GM19239 (cell line): ENCODE measurements around the gene IL10RA.
"Not testable (repeated sequence)": the region's sequence is repeated elsewhere in the genome, so short reads cannot be mapped to it uniquely, and the experiment has no call there.

Source experiments
- DNase-seq: peaks from one replicate; pipeline ENCODE4 v3.0.0; 2011; ENCODE audit warnings: low spot score; ENCODE audit not compliant: insufficient read length
- FAIRE-seq: peaks from 2 replicates; lab custom pipeline; 2011; peaks lifted over from hg19 to GRCh38; lab: Jason Lieb, UNC

IL10RA gene

DNA sequence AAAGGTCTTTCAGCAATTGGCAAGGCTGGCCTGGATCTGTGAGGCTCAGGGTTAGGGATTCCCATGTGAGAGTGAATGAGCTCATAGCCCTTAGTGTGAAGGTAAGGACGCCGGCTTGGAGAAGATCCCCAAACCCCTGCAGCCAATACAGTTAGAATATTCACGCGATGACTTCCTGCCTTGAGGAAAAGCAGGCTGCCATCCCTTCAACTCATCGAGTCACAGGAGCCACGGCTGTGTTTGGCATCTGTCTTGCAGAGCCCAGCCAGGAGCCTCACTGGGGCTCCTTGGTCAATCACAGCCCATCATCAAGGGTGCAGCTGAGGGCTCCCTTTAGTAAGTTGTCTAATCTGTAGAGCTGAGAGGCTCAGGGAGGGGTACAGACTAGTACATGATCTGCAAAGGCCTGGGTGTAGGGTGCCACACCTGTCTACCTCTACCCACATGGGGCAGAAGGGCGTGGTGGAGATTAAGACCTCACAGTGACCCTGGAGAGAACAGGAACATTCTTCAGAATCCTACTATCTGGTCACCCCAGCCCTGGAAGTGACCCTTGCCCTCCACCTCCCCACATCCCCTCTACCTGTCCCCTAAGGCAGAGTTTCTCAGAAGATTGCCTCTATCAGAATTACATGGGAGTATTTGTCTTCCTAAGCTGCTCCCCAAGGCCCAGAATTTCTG is 18.5 kb downstream of the IL10RA start:
- FAIRE-seq (no peak), DNase-seq (no peak)

DNA sequence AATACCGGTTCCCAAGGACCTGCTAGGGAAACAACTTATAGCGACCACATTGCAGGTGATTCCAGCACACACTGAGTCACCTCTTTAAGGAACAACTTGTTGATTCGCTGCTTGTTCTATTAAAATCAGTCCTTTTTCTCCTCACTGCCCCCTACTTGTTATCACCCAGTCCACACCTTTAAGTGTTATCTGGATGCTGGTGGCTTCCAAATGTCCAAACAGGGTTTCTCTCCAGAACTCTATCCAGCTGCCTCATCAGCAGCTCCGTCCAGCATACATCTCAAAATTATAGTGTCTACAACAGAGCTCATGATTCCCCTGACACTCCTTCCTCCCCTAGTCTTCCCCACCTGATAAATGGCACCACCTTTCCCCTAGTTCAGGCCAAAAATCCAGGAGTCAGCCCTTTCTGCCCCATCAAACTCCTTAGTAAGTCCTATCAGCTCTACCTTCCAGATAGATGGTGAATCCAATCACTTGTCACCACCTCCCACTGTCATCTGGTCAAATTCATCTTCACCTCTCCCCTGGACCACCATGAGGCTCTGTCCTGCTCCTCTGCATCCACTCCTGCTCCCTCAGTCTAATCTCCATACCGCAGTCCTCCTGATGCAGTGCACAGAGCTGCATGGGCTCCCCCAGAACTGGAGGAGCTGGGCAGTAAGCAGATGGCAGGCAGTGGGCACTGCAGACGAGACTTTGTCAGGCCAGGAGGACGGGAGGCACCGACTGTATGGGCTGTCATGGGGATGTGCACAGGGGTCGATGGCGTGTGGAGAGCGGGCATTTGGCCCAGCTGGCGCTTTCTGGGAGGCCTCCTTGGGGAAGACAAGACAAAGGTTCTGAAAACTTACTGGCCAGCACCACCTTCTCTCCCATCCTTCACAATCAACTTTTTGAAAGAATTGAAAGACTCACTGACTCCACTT is 19.3 kb downstream of the IL10RA start:
- DNase-seq (no peak), FAIRE-seq (no peak)

DNA sequence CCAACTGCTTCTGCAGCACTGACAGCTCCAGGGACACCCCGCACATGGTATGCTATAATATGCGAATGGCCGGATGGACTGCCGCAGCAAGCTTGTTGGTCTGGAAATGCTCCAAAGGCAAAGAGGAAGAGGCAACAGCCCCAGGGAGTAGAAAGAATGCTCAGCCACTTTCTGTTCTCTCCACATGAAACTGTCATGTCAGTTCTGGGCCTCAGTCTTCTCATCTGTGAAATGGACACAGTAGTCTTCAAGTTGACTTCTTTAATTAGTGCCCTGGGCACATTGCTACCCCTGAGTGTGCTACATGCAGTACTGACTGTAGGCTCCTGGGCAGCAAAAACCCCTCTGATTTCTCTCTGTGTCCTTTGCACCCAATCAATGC is 19.9 kb downstream of the IL10RA start:
- peak; percentile 65 for FAIRE-seq
- DNase-seq, result no peak

DNA sequence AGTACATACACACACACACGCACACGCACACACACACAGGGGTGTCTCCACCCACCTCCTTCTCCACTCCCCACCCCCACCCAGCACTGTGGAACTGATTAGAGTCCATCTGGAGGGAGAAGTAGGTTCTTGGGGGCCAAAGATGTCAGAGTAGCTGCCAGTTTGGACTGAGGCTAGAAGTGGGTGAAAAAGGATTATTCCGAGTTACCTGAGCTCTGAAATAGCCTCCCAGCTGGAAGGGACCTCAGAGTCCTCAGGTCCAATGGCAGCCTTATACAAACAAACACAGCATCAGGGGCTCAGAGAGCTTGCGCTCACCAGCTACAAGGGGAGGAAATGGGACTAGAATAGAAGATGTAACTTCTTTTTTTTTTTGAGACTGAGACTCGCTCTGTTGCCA is 20.8 kb downstream of the IL10RA start:
- FAIRE-seq (peak; percentile 77), DNase-seq (no peak)

DNA sequence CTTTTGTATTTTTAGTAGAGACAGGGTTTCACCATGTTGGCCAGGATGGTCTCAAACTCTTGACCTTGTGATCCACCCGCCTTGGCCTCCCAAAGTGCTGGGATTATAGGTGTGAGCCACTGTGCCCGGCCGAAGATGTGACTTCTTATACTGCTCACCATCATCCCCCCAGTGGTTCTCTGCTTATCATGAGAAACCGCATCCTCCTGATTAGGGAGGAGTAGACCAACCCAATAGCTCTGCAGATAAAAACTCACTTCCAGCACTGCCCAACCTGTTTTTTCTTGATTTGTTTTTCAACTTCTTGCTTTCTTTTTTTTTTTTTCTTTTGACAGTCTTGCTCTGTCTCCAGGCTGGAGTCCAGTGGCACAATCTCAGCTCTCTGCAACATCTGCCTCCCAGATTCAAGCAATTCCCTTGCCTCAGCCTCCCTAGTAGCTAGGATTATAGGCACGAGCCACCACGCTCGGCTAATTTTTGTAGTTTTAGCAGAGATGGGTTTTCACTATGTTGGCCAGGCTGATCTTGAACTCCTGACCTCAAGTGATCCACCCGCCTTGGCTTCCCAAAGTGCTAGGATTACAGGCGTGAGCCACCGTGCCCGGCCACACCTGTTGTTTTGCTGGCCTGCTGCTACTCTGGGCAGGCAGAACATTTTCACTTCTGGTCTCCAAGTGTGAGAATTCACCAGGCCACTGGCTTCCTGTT is 21.5 kb downstream of the IL10RA start:
- FAIRE-seq, result peak; percentile 93
- not testable (repeated sequence) for DNase-seq

DNA sequence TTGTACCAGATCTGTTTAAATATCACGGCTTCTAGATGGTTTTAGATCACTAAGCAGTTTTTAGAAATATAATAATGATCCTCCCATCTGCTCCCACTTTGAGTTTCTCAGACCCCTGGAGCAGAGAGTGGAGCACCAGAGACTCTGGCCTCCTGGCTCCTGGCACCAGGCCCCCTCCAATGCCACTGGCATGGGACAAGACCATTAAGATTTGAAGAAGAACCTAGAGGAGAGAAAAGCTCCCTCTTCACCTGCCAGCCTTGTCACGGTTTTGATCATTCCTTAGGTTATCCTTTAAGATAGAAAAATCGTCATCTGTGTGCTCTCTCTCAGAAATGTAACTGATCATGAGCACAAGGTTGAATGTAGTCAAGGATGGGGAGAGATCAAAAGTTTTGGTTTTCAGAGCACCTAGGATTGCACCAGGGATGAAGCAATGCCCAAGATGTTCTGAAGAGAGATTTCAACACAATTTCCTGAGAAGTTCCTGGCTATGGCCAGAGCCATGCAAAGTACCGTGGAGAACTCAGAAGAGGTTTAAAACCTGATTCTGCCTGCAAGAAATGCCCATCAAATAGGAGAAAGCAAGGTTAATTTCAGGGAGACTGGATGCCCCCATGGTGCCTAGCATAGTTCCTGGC is 22.2 kb downstream of the IL10RA start:
- DNase-seq (no peak), FAIRE-seq (peak; percentile 66)

DNA sequence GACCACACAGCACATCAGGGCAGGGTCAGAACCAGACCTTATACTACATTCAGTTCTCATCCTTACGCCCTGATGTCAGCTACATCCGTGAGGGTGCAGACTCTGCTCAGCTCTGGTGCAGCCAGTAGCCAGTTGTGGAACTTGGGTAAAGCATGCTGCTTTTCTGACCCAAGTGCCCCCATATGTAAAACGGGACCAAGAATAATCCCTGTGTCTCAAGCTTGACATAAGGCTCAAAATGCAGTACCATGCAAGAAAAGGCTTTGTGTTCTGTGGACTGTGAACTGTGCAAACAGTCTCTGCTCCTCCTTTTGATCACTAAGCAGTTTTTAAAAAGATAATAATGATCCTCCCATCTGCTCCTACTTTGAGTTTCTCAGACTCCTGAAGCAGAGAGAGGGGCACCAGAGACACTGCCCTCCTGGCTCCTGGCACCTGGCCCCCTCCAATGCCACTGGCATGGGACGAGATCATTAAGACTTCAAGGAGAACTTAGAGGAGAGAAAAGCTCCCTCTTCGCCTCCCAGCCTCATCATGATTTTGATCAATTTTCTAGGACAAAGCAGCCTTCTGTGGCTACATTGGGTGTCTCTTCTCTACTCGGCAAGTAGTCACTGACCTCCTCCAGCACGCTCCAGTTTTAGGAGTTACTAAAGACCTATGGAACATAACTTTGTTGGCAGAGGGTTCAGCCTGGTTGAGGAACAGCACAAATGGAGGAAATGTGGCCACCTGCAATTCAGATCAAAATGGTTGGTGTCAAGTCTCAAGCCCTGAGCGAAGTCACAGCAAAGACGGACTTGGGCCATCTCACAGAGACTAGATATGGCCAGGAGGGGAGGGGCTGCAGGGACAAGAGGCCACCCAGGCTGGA is 23.9 kb downstream of the IL10RA start:
- FAIRE-seq (no peak), DNase-seq (no peak)

DNA sequence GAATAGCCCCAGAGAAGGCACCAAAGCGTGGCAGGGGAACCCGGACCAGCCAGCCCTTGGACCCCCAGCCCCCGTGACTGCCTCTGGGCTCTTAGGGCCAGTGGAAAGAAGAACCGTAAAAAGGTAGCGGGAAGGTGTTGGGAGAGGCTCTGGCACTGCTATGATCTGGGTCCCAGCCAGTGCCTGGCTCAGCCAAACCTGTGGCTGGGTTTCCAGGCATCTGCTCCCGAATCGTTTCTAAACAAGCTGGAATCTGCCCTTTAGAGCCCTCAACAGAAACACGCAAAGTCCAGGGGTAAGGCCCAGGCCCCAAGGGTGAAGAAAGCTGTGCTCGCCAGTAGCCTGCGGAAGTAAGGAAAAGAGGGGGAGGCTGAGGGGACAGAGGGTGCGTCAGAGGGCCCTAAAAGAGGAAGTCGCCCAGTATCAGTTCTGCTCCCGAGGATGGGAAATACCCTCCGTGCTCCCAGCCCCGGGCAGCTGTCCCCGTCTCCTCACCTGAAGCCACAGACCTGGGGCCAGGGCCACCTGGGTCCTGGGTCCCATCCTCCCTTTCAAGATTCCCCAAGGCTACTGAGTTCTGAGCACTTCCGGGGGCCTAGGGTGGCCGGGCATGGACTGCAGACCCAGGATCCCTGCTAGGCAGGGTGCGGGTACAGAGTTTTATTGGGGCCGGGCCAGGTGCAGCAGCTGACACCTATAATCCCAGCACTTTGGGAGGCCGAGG is 24.7 kb downstream of the IL10RA start:
- peak; percentile 45 for DNase-seq

DNA sequence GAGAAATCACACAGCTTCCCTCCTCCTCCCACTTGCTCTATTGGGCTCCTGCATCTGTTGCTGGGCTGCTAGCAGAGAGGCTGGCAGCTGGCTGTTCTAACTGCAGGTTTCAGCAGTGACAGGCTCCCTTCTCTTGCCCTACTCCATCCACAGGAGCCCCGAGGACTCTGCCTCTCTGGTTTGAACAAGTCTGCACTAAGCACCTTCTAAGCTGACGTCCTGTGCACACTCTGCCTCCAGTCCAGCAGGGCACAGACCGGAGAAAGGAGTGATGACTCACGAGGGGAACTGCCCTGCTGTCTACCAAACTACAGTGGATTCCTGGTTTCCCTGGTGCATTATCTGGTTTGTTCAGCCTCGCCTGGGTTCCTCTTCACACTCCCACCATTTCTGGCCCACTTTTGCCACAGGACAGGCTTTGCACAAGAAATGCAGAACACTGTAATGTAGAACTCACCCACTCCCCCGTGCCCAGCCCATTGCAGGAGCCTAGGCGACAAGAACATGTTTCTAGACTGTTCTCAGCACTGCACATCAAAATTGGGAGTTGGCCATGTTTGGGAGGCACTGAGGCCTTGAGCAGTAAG is 26.0 kb downstream of the IL10RA start:
- DNase-seq (no peak), FAIRE-seq (peak; percentile 87)

More for the DNA sequence above, 24.7 kb downstream of the IL10RA start:
- FAIRE-seq, result peak; percentile 98

DNA sequence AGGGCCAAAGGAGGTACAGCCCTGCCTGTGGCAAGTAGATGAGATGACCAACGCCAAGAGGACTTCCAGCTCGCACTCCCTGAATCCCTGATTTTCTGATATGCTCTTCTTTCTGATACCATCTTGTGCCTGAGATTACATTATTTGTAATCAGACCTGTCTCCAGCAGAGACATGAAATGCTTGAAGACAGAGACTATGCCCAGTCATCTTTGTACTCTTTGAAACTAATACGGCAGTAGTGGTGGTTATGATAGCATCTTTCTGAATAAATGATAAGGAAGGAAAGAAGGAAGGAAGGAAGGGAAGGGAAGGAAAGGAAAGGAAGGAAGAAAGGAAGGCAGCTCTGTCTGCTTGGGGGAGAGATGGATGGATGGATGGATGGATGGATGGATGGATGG is 27.8 kb downstream of the IL10RA start:
- DNase-seq (no peak), FAIRE-seq (no peak)

DNA sequence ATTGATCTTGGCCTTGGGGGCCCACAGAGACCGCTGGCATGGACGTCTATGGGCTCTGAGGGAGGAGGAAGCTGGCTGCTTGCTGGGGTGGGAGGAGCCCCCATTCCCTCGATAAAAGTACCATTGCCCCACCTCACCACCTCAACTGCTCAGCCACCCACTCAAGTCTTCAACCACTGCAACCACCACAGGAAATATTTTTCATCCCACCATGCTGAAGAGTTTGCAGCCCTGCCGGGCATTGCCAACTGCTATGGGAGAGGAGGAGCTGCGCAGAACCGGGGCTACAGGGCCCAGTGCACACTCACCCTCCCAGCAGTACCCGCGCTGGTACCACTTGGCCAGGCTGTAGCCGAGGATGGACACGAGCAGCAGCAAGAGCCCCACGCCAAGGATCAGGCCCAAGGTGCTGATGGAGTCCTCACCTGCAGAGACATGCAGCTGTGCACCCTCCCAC is 29.2 kb downstream of the IL10RA start:
- FAIRE-seq (no peak), DNase-seq (no peak)

DNA sequence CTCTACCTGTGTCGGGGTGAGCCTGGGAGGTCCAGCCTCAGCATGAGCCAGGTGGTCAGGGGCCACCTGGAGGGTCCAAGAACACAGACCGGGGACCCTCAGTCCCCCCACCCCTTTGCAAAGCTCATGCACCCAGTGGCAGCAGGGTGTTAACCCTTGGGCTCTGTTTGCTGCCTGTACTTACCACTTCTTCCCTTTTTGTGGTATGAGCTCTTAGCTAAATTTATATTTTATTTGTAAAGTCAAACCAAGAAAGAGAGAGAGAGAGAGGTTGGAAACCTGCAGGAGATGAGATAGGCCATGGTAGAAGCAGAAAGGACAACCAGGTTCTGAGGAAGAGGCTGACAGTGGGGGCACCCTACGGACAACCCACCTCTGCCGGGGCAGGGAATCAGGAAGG is 29.9 kb downstream of the IL10RA start:
- FAIRE-seq (no peak), DNase-seq (no peak)

DNA sequence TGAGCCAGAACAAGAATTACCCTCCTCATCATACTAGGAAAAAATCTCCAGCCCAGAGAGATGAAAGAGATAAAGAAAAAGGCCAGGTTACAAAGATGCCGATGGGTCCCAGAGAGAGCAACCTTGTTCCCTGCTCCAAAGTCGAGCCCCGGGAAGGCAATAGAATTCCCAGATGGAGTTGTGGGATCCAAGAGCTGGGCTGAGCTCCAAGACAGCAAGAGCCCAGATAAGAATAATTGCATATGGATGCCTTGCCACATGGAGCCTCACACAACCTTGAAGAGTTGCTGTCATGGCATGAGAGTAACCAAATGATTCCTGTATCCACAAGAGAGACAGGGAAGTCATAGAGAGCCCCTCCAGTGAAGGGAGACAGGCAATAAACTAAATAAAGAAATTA is 30.9 kb downstream of the IL10RA start:
- DNase-seq, result no peak
- FAIRE-seq, result no peak

DNA sequence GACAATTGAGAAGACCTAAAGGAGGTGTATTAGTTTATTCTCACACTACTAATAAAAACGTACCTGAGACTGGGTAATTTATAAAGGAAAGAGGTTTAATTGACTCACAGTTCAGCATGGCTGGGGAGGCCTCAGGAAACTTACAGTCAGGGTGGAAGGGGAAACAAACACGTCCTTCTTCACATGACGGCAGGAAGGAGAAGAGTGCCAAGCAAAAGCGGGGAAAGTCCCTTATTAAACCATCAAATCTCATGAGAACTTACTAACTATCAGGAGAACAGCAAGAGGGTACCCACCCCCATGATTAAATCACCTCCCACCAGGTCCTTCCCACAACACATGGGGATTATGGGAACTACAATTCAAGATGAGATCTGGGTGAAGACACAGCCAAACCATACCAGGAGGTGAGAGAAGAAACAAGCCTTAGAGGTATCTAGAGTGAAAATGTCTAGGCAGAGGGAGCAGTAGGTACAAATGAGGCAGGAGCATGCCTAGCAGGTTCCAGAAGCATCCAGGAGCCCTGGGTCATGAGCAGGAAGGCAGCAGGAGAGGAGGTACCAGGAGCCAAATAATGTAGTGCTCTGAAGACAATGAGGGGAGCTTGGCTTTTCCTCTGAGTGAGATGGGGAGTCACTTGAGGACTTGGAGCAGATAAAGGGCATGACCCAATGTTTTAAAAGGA is 31.6 kb downstream of the IL10RA start:
- no peak for FAIRE-seq
- no peak for DNase-seq

DNA sequence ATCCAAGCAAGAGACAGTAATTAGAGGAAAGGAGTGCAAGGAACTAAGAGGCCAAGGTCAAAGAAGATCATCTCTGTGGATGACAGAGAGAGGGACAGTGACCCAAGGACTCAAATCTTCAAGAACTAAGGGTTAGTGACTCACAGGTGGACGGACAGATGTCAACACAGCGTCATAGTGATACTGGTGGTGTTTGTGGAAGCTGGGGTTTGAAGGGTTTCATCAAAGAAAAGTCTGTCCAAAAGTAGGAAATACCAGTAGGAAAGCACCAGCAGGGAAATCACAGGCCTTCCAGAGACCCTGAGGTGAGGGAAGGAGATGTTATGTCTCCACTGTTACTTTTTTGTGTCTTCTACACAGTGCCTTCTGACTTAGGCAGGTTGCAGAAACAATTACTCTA is 32.2 kb downstream of the IL10RA start:
- DNase-seq (no peak), FAIRE-seq (no peak)

DNA sequence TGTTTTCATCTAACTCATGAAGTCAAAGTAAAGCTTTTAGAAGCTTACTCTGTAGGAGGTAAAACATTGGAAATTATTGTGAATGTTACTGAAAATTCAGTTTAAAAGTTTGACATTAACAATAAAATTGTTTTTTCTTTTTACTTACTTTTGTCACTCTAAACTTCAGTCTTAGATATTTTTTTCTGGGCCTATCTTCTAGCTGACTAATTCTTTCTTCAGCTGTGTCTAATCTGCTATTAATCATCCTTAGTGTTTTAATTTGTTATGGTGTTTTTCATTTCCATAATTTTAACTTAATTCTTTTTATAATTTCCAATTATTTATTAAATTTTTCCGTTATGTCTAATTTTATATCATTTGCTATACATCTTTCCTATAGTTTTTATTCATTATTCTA is 35.0 kb downstream of the IL10RA start:
- no peak for DNase-seq
- no peak for FAIRE-seq

DNA sequence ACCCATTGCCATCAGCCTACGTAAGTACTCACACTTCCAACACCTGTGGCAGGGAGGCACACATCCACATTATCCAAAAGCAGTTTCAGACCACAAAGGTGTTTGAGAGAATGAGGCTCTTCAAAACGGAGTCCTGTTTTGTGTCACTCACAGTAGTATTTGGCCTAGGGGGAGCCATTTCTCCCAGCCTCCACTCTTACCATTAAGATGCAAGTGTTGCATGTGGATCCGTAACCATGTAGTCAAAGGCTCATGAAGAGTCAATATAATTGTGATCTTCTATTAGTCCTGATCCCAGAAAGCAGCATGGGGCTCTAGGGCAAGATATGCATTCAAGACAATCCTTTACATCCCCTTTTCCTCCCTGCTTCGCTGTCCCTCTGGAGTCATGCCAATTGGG is 41.5 kb downstream of the IL10RA start:
- FAIRE-seq, result no peak
- no peak for DNase-seq

DNA sequence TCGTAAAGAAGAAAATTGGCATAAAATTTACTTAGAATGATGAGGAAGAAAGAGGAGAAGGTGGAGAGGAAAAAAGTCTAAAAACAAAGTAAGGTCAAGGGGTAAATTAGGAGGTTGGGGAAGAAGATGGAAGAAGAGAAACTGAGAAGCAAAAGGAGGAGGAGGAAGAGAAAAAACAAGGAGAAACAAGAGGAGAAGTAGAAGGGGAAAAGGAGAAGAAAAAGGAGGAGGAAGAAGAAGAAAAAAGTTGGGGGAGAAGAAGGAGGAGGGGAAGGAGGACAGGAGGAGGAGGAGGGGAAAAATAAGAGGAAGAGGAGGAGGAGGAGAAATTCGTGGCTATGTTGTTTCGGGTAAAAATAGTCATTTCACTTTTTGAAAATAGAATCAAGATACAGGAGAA is 42.4 kb downstream of the IL10RA start:
- no peak for DNase-seq
- no peak for FAIRE-seq
